PFSK-1 (cell line): ENCODE data around the gene PTCH1.

Source experiments
- POLR2AphosphoS5 ChIP-seq: IDR thresholded peaks from 2 replicates; pipeline ENCODE4 v1.6.1; 2012; ENCODE audit warnings: low read depth, mild to moderate bottlenecking, control low read depth, low read length, moderate library complexity
- TAF1 ChIP-seq: IDR thresholded peaks from 2 replicates; pipeline ENCODE4 v1.6.1; 2012; ENCODE audit warnings: low read length, control low read depth, borderline replicate concordance; ENCODE audit not compliant: insufficient read depth
- TF ChIP-seq, protein P1 (sequence below), 2 experiments: IDR thresholded peaks; 2 replicates each; pipeline versions ENCODE4 v1.6.1 to v1.8.0; 2011 to 2012; ENCODE audit warnings: low read depth in 2 of 2, low read length in 2 of 2, control low read depth in 1 of 2, inconsistent platforms in 1 of 2, mild to moderate bottlenecking in 1 of 2, moderate library complexity in 1 of 2; ENCODE audit not compliant: insufficient read depth in 1 of 2

DNA sequence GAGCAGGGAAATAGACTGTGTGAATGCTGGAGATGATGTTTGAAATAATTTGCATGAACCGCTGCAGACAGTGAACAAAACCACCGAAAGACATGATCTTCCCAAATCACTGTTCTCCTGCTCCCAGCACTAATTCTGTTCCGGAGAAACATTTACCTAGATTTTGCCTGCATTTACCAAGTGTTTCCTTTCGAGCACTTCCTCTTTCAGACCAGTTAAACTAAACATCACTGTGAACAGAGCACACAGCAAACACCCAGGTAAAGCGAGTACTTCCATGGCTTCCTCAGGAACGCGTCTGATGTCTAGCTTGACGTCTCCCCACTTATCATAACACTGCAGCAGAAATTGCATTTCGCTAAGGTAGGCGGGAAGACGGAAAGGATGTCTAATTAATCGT is 45.1 kb upstream of the PTCH1 start:
- no peak for TF ChIP-seq POLR2AphosphoS5
- no peak for TF ChIP-seq TAF1
- TF ChIP-seq, protein P1, sequence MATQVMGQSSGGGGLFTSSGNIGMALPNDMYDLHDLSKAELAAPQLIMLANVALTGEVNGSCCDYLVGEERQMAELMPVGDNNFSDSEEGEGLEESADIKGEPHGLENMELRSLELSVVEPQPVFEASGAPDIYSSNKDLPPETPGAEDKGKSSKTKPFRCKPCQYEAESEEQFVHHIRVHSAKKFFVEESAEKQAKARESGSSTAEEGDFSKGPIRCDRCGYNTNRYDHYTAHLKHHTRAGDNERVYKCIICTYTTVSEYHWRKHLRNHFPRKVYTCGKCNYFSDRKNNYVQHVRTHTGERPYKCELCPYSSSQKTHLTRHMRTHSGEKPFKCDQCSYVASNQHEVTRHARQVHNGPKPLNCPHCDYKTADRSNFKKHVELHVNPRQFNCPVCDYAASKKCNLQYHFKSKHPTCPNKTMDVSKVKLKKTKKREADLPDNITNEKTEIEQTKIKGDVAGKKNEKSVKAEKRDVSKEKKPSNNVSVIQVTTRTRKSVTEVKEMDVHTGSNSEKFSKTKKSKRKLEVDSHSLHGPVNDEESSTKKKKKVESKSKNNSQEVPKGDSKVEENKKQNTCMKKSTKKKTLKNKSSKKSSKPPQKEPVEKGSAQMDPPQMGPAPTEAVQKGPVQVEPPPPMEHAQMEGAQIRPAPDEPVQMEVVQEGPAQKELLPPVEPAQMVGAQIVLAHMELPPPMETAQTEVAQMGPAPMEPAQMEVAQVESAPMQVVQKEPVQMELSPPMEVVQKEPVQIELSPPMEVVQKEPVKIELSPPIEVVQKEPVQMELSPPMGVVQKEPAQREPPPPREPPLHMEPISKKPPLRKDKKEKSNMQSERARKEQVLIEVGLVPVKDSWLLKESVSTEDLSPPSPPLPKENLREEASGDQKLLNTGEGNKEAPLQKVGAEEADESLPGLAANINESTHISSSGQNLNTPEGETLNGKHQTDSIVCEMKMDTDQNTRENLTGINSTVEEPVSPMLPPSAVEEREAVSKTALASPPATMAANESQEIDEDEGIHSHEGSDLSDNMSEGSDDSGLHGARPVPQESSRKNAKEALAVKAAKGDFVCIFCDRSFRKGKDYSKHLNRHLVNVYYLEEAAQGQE (IDR thresholded peaks at IDR 0.05; ENCODE audit: insufficient read depth in 1 of 2, low read depth in 2 of 2, low read length in 2 of 2): no peak
